ENCODE data around the gene VWA5A. TPM values are rescaled to one million over a fixed set of nuclear protein-coding genes. Genes with fewer than 3 reads are reported as not detected.
A peak's percentile ranks its signal among the peaks of the same experiment; 100 is the strongest.

Gene VWA5A
- total and polyA plus RNA-seq, 9 of the 15 experiments (the other 6 are each of a cell fraction or from before 2014, with no cell fraction given): 4.6 to 19.7 (median 6.9) TPM

DNA sequence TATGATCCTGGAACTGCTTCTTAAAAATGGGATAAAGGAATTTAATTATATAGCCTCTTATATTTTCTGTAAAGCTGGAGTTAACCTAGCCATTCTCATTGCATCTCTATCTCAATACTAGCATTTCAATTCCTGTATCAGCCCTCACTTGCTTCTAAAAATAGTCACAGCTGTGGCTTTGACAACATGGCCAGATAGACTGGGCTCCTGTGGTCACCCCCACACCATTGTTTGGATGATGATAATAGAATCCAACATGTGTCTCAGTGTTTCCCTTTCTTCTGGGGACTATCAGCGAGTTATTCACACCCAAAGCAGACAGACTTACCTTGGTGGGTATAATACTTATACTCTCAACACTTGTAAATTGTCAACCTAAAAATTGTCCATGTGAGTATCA is 6.9 kb downstream of the VWA5A start (continued):
- TF ChIP-seq CCNT2 (IDR thresholded peaks at IDR 0.05; ENCODE audit: borderline replicate concordance, extremely low read depth, insufficient read length, low read depth, low read length) (no peak), KLF16 (IDR thresholded peaks at IDR 0.05) (0 out of 2 replicates have a peak, but pooled peaks have one; percentile 65), STAT5B (CRISPR knock-in tag; IDR thresholded peaks at IDR 0.05) (no peak), PHF20 (IDR thresholded peaks at IDR 0.05; ENCODE audit: partially characterized antibody) (no peak)
- TF ChIP-seq, protein P1, sequence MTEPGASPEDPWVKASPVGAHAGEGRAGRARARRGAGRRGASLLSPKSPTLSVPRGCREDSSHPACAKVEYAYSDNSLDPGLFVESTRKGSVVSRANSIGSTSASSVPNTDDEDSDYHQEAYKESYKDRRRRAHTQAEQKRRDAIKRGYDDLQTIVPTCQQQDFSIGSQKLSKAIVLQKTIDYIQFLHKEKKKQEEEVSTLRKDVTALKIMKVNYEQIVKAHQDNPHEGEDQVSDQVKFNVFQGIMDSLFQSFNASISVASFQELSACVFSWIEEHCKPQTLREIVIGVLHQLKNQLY (CRISPR knock-in tag; conservative IDR thresholded peaks at IDR 0.05): no peak
- TF ChIP-seq, protein P2, sequence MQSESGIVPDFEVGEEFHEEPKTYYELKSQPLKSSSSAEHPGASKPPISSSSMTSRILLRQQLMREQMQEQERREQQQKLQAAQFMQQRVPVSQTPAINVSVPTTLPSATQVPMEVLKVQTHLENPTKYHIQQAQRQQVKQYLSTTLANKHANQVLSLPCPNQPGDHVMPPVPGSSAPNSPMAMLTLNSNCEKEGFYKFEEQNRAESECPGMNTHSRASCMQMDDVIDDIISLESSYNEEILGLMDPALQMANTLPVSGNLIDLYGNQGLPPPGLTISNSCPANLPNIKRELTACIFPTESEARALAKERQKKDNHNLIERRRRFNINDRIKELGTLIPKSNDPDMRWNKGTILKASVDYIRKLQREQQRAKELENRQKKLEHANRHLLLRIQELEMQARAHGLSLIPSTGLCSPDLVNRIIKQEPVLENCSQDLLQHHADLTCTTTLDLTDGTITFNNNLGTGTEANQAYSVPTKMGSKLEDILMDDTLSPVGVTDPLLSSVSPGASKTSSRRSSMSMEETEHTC (IDR thresholded peaks at IDR 0.05): no peak
- TF ChIP-seq, protein P3, sequence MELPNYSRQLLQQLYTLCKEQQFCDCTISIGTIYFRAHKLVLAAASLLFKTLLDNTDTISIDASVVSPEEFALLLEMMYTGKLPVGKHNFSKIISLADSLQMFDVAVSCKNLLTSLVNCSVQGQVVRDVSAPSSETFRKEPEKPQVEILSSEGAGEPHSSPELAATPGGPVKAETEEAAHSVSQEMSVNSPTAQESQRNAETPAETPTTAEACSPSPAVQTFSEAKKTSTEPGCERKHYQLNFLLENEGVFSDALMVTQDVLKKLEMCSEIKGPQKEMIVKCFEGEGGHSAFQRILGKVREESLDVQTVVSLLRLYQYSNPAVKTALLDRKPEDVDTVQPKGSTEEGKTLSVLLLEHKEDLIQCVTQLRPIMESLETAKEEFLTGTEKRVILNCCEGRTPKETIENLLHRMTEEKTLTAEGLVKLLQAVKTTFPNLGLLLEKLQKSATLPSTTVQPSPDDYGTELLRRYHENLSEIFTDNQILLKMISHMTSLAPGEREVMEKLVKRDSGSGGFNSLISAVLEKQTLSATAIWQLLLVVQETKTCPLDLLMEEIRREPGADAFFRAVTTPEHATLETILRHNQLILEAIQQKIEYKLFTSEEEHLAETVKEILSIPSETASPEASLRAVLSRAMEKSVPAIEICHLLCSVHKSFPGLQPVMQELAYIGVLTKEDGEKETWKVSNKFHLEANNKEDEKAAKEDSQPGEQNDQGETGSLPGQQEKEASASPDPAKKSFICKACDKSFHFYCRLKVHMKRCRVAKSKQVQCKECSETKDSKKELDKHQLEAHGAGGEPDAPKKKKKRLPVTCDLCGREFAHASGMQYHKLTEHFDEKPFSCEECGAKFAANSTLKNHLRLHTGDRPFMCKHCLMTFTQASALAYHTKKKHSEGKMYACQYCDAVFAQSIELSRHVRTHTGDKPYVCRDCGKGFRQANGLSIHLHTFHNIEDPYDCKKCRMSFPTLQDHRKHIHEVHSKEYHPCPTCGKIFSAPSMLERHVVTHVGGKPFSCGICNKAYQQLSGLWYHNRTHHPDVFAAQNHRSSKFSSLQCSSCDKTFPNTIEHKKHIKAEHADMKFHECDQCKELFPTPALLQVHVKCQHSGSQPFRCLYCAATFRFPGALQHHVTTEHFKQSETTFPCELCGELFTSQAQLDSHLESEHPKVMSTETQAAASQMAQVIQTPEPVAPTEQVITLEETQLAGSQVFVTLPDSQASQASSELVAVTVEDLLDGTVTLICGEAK (IDR thresholded peaks at IDR 0.05): no peak
- TF ChIP-seq, protein P3 (CRISPR knock-in tag; IDR thresholded peaks at IDR 0.05): no peak
- TF ChIP-seq, protein P4, sequence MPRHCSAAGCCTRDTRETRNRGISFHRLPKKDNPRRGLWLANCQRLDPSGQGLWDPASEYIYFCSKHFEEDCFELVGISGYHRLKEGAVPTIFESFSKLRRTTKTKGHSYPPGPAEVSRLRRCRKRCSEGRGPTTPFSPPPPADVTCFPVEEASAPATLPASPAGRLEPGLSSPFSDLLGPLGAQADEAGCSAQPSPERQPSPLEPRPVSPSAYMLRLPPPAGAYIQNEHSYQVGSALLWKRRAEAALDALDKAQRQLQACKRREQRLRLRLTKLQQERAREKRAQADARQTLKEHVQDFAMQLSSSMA (CRISPR knock-in tag; IDR thresholded peaks at IDR 0.05): no peak

Data from K562 (cell line).